ENCODE data around the gene OVOL3. TPM values are rescaled to one million over a fixed set of nuclear protein-coding genes. Genes with fewer than 3 reads are reported as not detected.

Gene OVOL3
- total RNA-seq, 2 experiments from 2014 or later, result 0.58 TPM; not detected in 1

DNA sequence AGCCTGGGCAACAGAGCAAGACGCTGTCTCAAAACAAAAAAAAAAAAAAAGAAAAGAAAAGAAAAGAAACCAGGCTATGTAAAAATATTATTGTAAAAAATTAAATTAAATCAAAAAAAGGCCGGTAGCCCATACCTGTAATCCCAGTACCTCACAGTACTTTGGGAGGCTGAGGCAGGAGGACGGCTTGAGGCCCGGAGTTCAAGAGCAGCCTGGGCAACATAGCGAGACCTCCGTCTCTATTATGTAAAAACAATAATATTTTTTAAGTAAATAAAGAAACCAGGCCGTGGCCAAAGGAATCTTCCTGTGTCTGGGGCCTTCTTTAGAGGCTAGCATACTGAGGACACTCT lies 28.2 kb downstream of the OVOL3 start:
- no peaks in the 10 kb centered on the region for H3K9me3 Mint-ChIP-seq (ENCODE audit: insufficient read depth)
- peaks cover 32% of the 10 kb centered on the region for H3K4me1 Mint-ChIP-seq (ENCODE audit: low read depth)
- peaks cover 4% of the 10 kb centered on the region for H3K27me3 Mint-ChIP-seq (ENCODE audit: low read depth)
- ATAC-seq (no peak), DNase-seq (no peak)
- H3K4me3 Mint-ChIP-seq, result peak overlapping the region; percentile 96
- POLR2A ChIA-PET, result interaction anchor here (0.6 to 1.7 kb wide), 5 partner anchors 8 to 208 kb away, joined by 3 to 9 read pairs (median 5); partner anchors contain the start of genes ALKBH6, POLR2I and TBCB
- H3K27ac Mint-ChIP-seq, result peak overlapping the region; percentile 98
- CTCF ChIA-PET, result interaction anchor here (1.0 to 3.5 kb wide), 4 partner anchors 11 to 31 kb away, joined by 3 to 19 read pairs (median 6); no protein-coding TSS in a partner anchor
- peaks cover 25% of the 10 kb centered on the region for H3K36me3 Mint-ChIP-seq (ENCODE audit: low read depth)

GRCh38 chr19:36139473-36140303 lies 28.7 kb downstream of the OVOL3 start, which contains the start of gene CAPNS1:
Gene CAPNS1 (plus strand): TSS chr19:36140066. CDS start chr19:36141012, 946 bp downstream.
- POLR2A ChIA-PET, result interaction anchor here (0.6 to 1.7 kb wide), 6 partner anchors 9 to 209 kb away, joined by 3 to 9 read pairs (median 4); partner anchors contain the start of genes ALKBH6, POLR2I and TBCB
- H3K4me1 Mint-ChIP-seq (ENCODE audit: low read depth), result peaks cover 32% of the 10 kb centered on the region

DNA sequence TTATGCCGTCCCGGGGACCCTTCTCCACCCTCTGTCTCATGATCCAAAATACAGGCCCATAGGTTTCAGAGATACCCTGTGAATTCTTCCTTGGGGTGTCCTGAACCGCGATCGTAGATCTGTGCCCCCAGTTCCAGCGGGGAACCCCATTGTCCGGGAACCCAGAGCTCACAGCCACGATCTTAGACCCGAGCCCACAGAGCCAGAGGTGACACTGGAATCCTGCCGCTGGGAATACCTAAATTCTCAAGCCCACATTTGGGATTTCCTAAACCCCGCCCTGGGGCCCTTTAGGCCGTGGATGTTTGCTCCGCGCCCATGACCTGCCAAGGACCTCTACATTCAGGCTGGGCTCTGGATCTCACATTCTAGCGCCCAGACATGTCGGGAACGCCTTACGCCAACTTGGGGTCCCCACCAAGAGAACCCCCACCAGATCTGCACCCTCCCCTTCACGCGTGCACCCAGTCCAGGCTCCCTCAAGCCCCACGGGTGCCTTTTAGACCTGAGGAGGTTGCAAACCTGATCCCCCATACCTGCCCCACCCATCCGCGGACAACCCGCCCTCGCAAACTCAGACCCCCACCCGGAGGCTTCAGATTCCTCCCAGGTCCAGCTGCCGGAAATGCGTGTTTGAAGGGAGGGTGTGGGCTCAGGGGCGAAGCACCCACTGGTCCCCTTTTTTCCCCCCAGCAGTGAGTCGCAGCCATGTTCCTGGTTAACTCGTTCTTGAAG lies 29.5 kb downstream of the OVOL3 start:
- CTCF ChIA-PET, result interaction anchor here (1.0 to 1.6 kb wide), 2 partner anchors 13 to 28 kb away, joined by 3 to 9 read pairs; no protein-coding TSS in a partner anchor
- DNase-seq (peak; percentile 69), ATAC-seq (peak; percentile 26)
- peaks cover 31% of the 10 kb centered on the region for H3K36me3 Mint-ChIP-seq (ENCODE audit: low read depth)
- POLR2A ChIA-PET, result interaction anchor here (1.0 to 1.7 kb wide), 5 partner anchors 10 to 126 kb away, joined by 3 to 9 read pairs (median 5); partner anchors contain the start of genes ALKBH6, POLR2I and TBCB
- peak overlapping the region; percentile 96 for H3K4me3 Mint-ChIP-seq
- H3K27ac Mint-ChIP-seq, result peak overlapping the region; percentile 98
- no peaks in the 10 kb centered on the region for H3K9me3 Mint-ChIP-seq (ENCODE audit: insufficient read depth)
- H3K4me1 Mint-ChIP-seq (ENCODE audit: low read depth), result peaks cover 29% of the 10 kb centered on the region
- no peaks in the 10 kb centered on the region for H3K27me3 Mint-ChIP-seq (ENCODE audit: low read depth)

More at GRCh38 chr19:36139473-36140303, 28.7 kb downstream of the OVOL3 start, which contains the start of gene CAPNS1:
- H3K9me3 Mint-ChIP-seq (ENCODE audit: insufficient read depth), result no peaks in the 10 kb centered on the region
- peak; percentile 95 for DNase-seq
- peaks cover 28% of the 10 kb centered on the region for H3K36me3 Mint-ChIP-seq (ENCODE audit: low read depth)
- CTCF ChIA-PET, result interaction anchor here (1.0 to 1.6 kb wide), 3 partner anchors 12 to 30 kb away, joined by 3 to 9 read pairs (median 4); no protein-coding TSS in a partner anchor
- peak; percentile 79 for ATAC-seq
- H3K27ac Mint-ChIP-seq, result peak within 1 kb of the TSS; percentile 98
- H3K4me3 Mint-ChIP-seq, result peak within 1 kb of the TSS; percentile 96
- peaks cover 4% of the 10 kb centered on the region for H3K27me3 Mint-ChIP-seq (ENCODE audit: low read depth)

- ATAC-seq (peak; percentile 72), DNase-seq (peak; percentile 92)
- H3K27ac Mint-ChIP-seq, result peak overlapping the region; percentile 98
- peaks cover 29% of the 10 kb centered on the region for H3K4me1 Mint-ChIP-seq (ENCODE audit: low read depth)
- peaks cover 39% of the 10 kb centered on the region for H3K36me3 Mint-ChIP-seq (ENCODE audit: low read depth)
- H3K27me3 Mint-ChIP-seq (ENCODE audit: low read depth), result no peaks in the 10 kb centered on the region
- no peaks in the 10 kb centered on the region for H3K9me3 Mint-ChIP-seq (ENCODE audit: insufficient read depth)
- ChIA-PET CTCF (no interaction called here), POLR2A (interaction anchor here (1.6 to 1.7 kb wide), 2 partner anchors 13 to 26 kb away, joined by 5 to 8 read pairs; partner anchors contain the start of genes POLR2I and TBCB)
- H3K4me3 Mint-ChIP-seq, result peak overlapping the region; percentile 96
These were observed 30.3 kb downstream of the OVOL3 start for GRCh38 chr19:36141039-36141927.

- Mint-ChIP-seq H3K27ac (no peak overlapping the region), H3K27me3 (ENCODE audit: low read depth) (no peaks in the 10 kb centered on the region), H3K4me1 (ENCODE audit: low read depth) (peaks cover 26% of the 10 kb centered on the region), H3K4me3 (no peak overlapping the region), H3K36me3 (ENCODE audit: low read depth) (peaks cover 46% of the 10 kb centered on the region), H3K9me3 (ENCODE audit: insufficient read depth) (no peaks in the 10 kb centered on the region)
- ATAC-seq (no peak), DNase-seq (no peak)
- ChIA-PET POLR2A (no interaction called here), CTCF (no interaction called here)
These were observed 31.1 kb downstream of the OVOL3 start for GRCh38 chr19:36142046-36142445.

DNA sequence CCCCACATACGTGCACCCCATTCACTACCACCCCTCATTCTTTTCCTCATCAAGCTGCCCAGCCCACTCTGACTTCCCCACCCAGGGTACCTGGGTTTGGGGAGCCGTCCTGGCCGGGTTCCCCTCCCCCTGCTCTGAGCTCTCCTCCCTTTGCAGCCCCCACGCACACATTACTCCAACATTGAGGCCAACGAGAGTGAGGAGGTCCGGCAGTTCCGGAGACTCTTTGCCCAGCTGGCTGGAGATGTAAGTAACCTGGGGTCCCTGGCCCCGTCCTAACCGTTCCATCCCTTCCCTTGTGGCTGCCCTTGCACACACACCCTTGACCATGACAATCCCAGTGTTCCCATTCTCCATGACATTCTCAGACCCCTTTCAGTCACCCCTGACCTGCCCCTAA lies 31.6 kb downstream of the OVOL3 start:
- ChIA-PET POLR2A (no interaction called here), CTCF (interaction anchor here (1.3 kb wide), 1 partner anchor 15 kb away, joined by 3 read pairs; no protein-coding TSS in a partner anchor)
- DNase-seq (no peak), ATAC-seq (no peak)
- Mint-ChIP-seq H3K4me1 (ENCODE audit: low read depth) (peaks cover 26% of the 10 kb centered on the region), H3K9me3 (ENCODE audit: insufficient read depth) (no peaks in the 10 kb centered on the region), H3K27me3 (ENCODE audit: low read depth) (no peaks in the 10 kb centered on the region), H3K27ac (no peak overlapping the region), H3K4me3 (no peak overlapping the region), H3K36me3 (ENCODE audit: low read depth) (peaks cover 49% of the 10 kb centered on the region)

- no peak overlapping the region for H3K4me3 Mint-ChIP-seq
- ATAC-seq (no peak), DNase-seq (no peak)
- ChIA-PET POLR2A (no interaction called here), CTCF (interaction anchor here (1.2 kb wide), 1 partner anchor 17 kb away, joined by 5 read pairs; no protein-coding TSS in a partner anchor)
- H3K36me3 Mint-ChIP-seq (ENCODE audit: low read depth), result peaks cover 62% of the 10 kb centered on the region
- no peaks in the 10 kb centered on the region for H3K27me3 Mint-ChIP-seq (ENCODE audit: low read depth)
- no peaks in the 10 kb centered on the region for H3K9me3 Mint-ChIP-seq (ENCODE audit: insufficient read depth)
- no peak overlapping the region for H3K27ac Mint-ChIP-seq
- peaks cover 24% of the 10 kb centered on the region for H3K4me1 Mint-ChIP-seq (ENCODE audit: low read depth)
These were observed 33.7 kb downstream of the OVOL3 start for GRCh38 chr19:36144624-36145023.

DNA sequence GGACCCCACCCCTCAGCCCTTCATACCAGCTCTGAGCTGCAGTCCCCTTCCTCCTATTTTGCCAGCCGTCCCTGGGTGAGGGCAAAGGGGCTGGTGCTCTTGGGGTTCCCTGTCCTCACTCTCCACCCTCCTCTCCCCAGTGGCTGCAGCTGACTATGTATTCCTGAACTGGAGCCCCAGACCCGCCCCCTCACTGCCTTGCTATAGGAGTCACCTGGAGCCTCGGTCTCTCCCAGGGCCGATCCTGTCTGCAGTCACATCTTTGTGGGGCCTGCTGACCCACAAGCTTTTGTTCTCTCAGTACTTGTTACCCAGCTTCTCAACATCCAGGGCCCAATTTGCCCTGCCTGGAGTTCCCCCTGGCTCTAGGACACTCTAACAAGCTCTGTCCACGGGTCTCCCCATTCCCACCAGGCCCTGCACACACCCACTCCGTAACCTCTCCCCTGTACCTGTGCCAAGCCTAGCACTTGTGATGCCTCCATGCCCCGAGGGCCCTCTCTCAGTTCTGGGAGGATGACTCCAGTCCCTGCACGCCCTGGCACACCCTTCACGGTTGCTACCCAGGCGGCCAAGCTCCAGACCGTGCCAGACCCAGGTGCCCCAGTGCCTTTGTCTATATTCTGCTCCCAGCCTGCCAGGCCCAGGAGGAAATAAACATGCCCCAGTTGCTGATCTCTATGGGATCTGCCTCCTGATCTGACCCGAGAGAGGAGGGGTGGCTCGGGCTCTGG lies 38.9 kb downstream of the OVOL3 start:
- H3K4me1 Mint-ChIP-seq (ENCODE audit: low read depth), result peaks cover 6% of the 10 kb centered on the region
- DNase-seq (no peak), ATAC-seq (no peak)
- ChIA-PET POLR2A (no interaction called here), CTCF (no interaction called here)
- H3K4me3 Mint-ChIP-seq, result no peak overlapping the region
- H3K27ac Mint-ChIP-seq, result no peak overlapping the region
- no peaks in the 10 kb centered on the region for H3K9me3 Mint-ChIP-seq (ENCODE audit: insufficient read depth)
- peaks cover 50% of the 10 kb centered on the region for H3K36me3 Mint-ChIP-seq (ENCODE audit: low read depth)
- no peaks in the 10 kb centered on the region for H3K27me3 Mint-ChIP-seq (ENCODE audit: low read depth)

DNA sequence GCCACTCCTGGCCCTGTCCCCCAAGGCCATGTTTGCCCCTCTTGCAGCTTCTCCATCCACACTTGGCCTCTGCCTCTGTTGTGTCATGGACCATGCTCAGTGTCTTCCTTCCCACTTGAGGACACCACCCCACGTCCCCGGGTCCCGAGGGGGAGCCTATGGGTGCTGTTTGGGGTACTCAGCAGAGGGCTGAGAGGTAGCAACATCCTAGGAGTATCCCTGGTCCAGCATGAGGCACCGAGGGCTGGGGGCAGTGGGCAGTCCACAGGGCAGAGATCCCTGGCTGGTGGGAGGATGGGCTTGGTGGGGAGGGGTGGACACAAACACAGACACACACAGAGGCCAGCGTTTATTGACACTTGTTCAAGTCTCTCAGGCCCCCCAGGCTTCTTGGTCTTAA lies 39.6 kb downstream of the OVOL3 start:
- H3K27me3 Mint-ChIP-seq (ENCODE audit: low read depth), result no peaks in the 10 kb centered on the region
- no peak overlapping the region for H3K4me3 Mint-ChIP-seq
- DNase-seq (no peak), ATAC-seq (no peak)
- ChIA-PET CTCF (no interaction called here), POLR2A (no interaction called here)
- peaks cover 6% of the 10 kb centered on the region for H3K4me1 Mint-ChIP-seq (ENCODE audit: low read depth)
- H3K9me3 Mint-ChIP-seq (ENCODE audit: insufficient read depth), result no peaks in the 10 kb centered on the region
- H3K27ac Mint-ChIP-seq, result no peak overlapping the region
- peaks cover 48% of the 10 kb centered on the region for H3K36me3 Mint-ChIP-seq (ENCODE audit: low read depth)

DNA sequence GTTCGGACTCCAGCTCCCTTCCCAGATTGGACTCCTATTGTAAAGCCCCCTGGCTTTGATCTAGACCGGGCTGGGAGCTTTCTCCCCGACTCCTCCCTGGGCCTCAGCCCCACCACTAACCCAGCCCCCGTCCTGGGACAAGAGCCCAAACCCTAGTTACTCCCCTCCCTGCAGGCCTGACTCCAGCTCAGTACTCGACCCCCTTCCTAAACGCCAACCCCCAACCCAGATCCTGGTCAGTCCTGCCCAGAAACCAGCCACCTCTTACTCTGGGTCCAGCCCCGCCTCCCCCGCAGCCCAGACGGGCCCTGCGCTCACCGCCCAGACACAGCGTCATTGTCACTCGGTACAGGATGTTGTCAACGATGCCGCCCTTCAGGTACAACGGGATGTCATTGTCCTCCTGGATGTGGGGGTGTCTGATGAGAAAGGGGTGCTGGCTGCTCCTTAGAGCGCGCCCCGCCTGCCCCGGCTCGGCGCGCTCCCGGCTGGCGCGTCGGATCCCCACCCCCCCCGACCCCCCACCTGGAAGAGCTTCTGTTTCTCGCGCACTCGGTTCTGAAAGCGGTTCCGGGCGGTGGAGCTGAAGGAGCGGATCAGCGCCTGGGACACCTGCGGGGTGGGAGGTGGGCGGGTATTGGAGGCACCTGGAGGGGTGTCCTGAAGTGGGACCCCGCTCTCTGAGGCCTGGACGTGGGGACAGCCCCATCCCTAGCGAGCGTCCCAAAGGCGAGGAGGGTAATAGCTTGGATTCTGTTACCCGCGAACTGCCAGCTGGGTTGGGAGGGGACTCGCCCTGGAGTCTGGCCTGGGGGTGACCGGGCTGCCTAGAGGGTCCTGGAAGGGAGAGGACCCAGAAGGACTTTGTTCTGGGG lies 40.4 kb downstream of the OVOL3 start:
- H3K9me3 Mint-ChIP-seq (ENCODE audit: insufficient read depth), result no peaks in the 10 kb centered on the region
- H3K36me3 Mint-ChIP-seq (ENCODE audit: low read depth), result peaks cover 40% of the 10 kb centered on the region
- H3K27me3 Mint-ChIP-seq (ENCODE audit: low read depth), result no peaks in the 10 kb centered on the region
- H3K27ac Mint-ChIP-seq, result no peak overlapping the region
- DNase-seq, result no peak
- POLR2A ChIA-PET, result no interaction called here
- CTCF ChIA-PET, result no interaction called here
- no peak overlapping the region for H3K4me3 Mint-ChIP-seq
- H3K4me1 Mint-ChIP-seq (ENCODE audit: low read depth), result peaks cover 6% of the 10 kb centered on the region
- ATAC-seq, result no peak
